GM18507 (cell line): ENCODE results near the gene XAB2.
"Not testable (repeated sequence)": the region's sequence is repeated elsewhere in the genome, so short reads cannot be mapped to it uniquely, and the experiment has no call there.

Source experiments
- DNase-seq: peaks from one replicate; pipeline ENCODE4 v3.0.0; 2011; ENCODE audit warnings: low read depth; ENCODE audit not compliant: insufficient read length; ENCODE audit errors: extremely low spot score
- FAIRE-seq: peaks from 2 replicates; lab custom pipeline; 2011; peaks lifted over from hg19 to GRCh38; lab: Jason Lieb, UNC

Gene XAB2

GRCh38 chr19:7596211-7596937, 33.0 kb downstream of the XAB2 start:
- FAIRE-seq: no peak

GRCh38 chr19:7595466-7596133, 33.7 kb downstream of the XAB2 start, which contains the start of gene CAMSAP3:
CAMSAP3 (plus strand) TSS chr19:7595863; CDS start chr19:7596003, 140 bp downstream.
- FAIRE-seq: no peak
- DNase-seq: no peak

More at GRCh38 chr19:7596211-7596937, 33.0 kb downstream of the XAB2 start:
- DNase-seq: no peak

- FAIRE-seq: no peak
These were observed 39.1 kb downstream of the XAB2 start for GRCh38 chr19:7590256-7590655.

GRCh38 chr19:7589822-7590221, 39.5 kb downstream of the XAB2 start:
- no peak for DNase-seq

More at GRCh38 chr19:7590256-7590655, 39.1 kb downstream of the XAB2 start:
- no peak for DNase-seq

GRCh38 chr19:7582446-7582845, 46.9 kb downstream of the XAB2 start:
- no peak for DNase-seq
- no peak for FAIRE-seq

More at GRCh38 chr19:7589822-7590221, 39.5 kb downstream of the XAB2 start:
- FAIRE-seq: no peak

GRCh38 chr19:7579182-7579581, 50.2 kb downstream of the XAB2 start:
- no peak for FAIRE-seq

GRCh38 chr19:7578127-7578526, 51.2 kb downstream of the XAB2 start:
- no peak for DNase-seq
- no peak for FAIRE-seq

More at GRCh38 chr19:7579182-7579581, 50.2 kb downstream of the XAB2 start:
- no peak for DNase-seq

GRCh38 chr19:7577422-7577821, 51.9 kb downstream of the XAB2 start:
- DNase-seq, FAIRE-seq: not testable (repeated sequence)

- DNase-seq (no peak), FAIRE-seq (no peak)
These were observed 53.8 kb downstream of the XAB2 start for GRCh38 chr19:7575434-7576040.

GRCh38 chr19:7570761-7571160, 58.6 kb downstream of the XAB2 start:
- FAIRE-seq (no peak), DNase-seq (no peak)
